Measurements from ENCODE around the gene PPAN. TPM values are rescaled to one million over a fixed set of nuclear protein-coding genes. Genes with fewer than 3 reads are reported as not detected.

PPAN gene
- polyA plus RNA-seq, 3 donors = 24.7 to 38.9 (median 34.5) TPM

DNA sequence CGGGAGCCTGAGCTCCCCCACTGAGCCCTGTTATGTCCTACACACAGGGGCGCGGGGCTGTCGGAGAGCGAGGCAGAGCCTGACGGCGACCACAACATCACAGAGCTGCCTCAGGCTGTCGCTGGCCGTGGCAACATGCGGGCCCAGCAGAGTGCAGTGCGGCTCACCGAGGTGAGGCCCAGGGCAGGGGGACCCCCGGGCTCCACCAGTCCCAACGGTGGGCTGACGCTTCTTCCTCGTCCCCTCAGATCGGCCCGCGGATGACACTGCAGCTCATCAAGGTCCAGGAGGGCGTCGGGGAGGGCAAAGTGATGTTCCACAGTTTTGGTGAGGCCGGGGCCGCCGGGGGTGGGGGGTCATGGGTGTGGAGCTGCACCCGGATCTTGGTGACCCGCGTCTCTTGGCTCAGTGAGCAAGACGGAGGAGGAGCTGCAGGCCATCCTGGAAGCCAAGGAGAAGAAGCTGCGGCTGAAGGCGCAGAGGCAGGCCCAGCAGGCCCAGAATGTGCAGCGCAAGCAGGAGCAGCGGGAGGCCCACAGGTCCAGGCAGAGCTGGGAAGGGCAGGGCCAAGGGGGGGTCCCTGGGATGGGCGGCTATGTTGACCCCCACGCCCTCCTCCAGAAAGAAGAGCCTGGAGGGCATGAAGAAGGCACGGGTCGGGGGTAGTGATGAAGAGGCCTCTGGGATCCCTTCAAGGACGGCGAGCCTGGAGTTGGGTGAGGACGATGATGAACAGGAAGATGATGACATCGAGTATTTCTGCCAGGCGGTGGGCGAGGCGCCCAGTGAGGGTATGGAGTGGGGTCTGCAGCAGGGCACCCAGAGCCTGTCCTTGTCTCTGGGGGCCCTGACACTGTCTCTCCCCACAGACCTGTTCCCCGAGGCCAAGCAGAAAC is 4.2 kb downstream of the PPAN start:
- DNase-seq (ENCODE audit: extremely low read depth in 1 of 11, low read depth in 9 of 11, low spot score in 4 of 11) = no peak

DNA sequence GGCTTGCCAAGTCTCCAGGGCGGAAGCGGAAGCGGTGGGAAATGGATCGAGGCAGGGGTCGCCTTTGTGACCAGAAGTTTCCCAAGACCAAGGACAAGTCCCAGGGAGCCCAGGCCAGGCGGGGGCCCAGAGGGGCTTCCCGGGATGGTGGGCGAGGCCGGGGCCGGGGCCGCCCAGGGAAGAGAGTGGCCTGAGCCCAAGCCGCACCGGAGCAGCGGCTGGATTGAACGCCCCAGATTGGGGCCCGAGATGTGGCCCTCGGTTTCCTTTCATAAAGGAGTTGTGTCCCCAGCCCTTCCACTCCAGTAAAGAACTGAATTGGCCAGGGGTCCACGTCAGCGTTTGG is 4.8 kb downstream of the PPAN start:
- DNase-seq (ENCODE audit: extremely low read depth in 1 of 11, low read depth in 9 of 11, low spot score in 4 of 11) = no peak

DNA sequence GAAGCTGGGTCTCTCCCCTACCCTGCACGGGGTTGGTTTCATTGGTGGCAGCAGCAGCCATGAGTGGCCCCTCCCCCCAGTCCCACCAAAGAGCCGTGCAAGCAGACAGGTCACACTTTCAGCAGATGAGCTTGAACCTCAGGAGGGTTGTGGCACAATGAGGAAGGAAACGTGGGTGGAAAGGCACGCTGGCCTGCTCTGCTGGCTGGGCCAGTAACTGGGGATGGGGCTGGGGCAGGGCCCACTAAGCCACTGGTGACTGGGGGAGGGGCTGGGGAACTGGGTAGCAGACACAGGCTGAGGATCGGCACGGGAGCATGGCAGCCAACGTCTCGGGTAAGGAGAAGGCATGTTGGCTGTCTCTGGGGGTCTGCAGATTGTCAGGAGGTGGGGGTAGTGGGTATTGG is 5.2 kb downstream of the PPAN start, which contains the start of gene P2RY11:
TSS of gene P2RY11 (plus strand) at position 289 of the 407 bp plus-strand sequence. CDS start at position 318, 29 bp downstream.
- no peak for DNase-seq (ENCODE audit: extremely low read depth in 1 of 11, low read depth in 9 of 11, low spot score in 4 of 11)

DNA sequence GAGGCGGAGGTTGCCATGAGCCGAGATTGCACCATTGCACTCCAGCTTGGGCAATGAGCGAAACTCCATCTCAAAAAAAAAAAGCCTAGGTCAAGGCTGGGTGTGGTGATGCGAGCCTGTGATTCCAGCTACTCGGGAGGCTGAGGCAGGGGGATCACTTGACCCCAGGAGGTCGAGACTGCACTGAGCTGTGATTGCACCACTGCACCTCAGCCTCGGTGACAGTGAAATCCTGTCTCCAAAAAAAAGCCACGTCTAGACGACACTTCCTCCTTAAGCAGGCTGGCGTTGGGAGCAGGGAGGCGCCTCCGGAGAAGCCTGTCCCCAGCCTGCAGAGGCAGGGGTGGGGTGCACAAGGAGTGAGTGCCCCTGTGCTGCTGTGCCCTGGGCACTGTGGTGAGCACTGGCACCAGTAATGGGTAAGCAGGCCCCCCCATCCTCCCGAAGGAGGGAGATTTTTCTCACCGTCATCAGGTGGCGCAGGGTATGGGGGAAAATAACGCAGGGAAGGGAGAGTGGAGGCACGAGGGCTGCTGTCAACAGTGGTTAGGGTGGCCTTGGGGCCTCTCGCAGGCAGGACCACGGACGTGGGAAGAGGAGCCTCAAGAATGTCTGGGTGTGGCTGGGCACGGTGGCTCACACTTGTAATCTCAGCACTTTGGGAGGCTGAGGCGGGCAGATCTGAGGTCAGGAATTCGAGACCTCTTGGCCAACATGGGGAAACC is 6.0 kb downstream of the PPAN start:
- no peak for DNase-seq (ENCODE audit: extremely low read depth in 1 of 11, low read depth in 9 of 11, low spot score in 4 of 11)

DNA sequence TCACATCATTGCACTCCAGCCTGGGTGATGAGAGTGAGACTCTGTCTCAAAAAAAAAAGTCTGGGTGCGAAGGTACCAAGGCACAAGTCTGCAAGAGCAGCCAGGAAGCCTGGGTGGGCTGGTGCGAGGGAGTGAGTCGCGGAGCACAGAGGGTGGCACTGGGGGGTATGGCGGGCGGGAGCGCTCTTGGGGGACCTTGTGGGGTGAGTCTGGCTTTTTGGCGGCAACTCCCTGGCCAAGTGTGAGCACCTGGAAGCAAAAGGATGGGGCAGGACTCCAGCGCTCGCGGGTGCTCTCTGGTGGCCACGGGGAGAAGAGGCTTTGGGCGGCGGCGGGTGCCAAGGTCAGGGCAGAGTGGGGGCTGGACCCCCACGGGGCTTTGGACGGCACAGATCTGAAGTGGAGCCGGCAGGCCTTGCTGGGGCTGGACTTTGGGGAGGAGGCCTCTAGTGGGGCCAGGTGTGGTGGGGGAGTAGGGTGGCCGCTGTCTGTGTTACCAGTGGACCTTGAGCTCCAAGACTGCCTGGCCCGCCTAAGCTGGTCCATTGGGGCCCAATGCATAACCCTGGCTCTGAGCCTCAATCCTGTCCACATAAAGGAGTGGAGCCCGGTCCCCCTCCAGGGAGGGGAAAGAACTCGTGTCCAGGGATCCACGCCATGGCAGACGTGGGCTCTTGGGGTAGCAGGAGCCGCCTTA is 6.9 kb downstream of the PPAN start:
- no peak for DNase-seq (ENCODE audit: extremely low read depth in 1 of 11, low read depth in 9 of 11, low spot score in 4 of 11)

DNA sequence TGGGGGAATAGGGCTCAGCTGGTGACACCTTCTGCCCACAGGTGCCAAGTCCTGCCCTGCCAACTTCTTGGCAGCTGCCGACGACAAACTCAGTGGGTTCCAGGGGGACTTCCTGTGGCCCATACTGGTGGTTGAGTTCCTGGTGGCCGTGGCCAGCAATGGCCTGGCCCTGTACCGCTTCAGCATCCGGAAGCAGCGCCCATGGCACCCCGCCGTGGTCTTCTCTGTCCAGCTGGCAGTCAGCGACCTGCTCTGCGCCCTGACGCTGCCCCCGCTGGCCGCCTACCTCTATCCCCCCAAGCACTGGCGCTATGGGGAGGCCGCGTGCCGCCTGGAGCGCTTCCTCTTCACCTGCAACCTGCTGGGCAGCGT is 7.4 kb downstream of the PPAN start:
- DNase-seq (ENCODE audit: extremely low read depth in 1 of 11, low read depth in 9 of 11, low spot score in 4 of 11) = no peak

DNA sequence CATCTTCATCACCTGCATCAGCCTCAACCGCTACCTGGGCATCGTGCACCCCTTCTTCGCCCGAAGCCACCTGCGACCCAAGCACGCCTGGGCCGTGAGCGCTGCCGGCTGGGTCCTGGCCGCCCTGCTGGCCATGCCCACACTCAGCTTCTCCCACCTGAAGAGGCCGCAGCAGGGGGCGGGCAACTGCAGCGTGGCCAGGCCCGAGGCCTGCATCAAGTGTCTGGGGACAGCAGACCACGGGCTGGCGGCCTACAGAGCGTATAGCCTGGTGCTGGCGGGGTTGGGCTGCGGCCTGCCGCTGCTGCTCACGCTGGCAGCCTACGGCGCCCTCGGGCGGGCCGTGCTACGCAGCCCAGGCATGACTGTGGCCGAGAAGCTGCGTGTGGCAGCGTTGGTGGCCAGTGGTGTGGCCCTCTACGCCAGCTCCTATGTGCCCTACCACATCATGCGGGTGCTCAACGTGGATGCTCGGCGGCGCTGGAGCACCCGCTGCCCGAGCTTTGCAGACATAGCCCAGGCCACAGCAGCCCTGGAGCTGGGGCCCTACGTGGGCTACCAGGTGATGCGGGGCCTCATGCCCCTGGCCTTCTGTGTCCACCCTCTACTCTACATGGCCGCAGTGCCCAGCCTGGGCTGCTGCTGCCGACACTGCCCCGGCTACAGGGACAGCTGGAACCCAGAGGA is 7.9 kb downstream of the PPAN start:
- DNase-seq (ENCODE audit: extremely low read depth in 1 of 11, low read depth in 9 of 11, low spot score in 4 of 11) = no peak

DNA sequence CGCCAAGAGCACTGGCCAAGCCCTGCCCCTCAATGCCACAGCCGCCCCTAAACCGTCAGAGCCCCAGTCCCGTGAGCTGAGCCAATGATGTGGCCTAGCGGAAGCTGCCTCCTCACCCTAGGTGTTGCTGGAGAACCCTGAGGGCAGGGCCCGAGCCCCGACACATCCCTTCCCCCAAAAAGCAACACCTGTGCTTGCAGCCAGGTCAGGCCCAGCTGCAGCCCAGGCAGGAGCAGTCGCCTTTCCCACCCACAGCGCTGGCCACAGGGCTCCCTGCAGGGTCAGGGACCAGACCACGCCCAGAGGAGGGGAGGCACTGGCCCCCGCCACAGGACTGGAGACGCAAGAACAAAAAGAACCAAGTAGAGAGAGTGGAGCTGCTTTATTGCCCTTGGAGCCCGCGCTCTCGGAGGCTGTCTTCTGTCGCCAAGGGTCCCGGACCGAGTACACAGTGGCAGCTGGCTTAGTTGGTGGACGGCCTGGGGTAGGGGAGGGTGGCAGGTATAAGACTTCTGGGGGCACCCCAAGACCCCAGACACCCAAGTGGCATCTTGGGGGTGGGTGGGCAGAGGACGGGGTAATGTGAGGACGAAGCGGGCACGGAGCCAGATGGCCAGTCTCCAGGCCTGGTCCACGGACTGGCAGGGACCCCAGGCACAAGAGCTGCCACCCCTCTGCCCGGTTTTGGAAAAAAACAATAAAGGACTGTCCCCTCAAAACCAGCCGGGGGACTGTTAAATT is 8.7 kb downstream of the PPAN start:
- DNase-seq (ENCODE audit: extremely low read depth in 1 of 11, low read depth in 9 of 11, low spot score in 4 of 11) = no peak

DNA sequence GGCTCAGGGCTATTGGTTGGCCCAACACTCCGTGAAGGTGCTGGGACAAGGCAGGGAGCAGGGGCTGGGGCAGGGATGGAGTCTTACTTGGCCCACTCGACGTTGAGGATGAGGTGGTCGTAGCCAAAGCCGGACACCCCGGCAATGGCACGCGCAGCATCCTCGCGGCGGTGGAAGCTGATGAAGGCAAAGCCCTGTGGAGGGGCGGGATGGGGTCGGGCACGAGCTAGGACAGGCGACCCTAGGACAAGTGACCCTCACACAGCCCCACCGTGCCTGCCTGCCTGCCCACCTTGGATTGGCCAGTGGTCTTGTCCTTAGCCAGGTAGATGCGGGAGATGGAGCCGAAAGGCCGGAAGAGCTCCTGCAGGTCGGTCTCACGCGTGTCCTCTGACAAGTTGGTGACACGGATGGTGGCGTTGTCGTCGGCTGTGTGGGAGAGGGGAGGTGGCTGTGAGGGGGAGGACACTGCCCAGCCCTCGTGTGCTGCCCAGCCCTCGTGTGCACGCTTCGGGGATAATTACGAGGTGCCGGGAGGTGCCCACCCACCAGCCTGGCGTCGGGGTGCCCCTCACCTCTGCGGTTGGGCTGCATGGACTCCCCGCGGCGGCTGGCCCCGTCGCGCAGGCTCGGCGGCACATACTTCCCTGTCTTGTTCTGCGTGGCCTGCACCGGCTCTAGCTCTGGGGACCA is 9.4 kb downstream of the PPAN start:
- DNase-seq (ENCODE audit: extremely low read depth in 1 of 11, low read depth in 9 of 11, low spot score in 4 of 11) = no peak

DNA sequence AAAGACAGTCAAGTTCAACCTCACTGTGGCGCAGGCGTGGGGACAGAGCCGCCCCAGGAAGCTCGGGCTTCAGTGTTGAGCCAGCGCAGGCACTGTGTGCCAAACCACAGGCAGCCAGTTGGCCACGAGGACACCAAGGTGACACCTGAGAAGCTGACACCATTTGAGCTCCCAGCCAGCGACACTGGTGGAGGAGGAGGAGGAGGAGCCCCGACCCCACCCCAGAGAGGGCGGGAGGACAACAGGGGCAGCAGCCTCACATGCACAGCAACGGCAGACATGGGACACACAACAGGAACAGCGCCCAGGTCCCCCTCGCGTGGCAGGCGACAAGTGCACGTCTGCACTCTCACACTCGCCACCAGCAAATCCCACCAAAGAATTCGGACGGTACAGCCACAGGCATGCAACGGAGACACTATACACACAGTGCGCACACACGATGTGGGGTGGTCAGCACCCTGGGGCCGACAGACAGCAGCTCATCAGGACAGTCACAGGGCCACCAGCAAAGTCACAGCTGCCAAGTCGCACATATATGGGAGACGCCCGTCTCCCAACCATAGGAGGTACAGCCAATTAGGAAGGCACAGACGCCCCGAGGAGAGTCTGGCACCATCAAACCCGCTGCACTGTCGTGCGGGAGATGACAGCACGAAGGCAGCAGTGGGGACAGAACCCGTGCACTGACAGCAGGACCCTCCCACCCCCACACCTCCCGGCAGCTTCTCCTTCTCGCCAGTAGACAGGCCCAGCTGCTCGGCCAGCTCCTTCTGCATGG is 10.1 kb downstream of the PPAN start:
- DNase-seq (ENCODE audit: extremely low read depth in 1 of 11, low read depth in 9 of 11, low spot score in 4 of 11) = no peak

DNA sequence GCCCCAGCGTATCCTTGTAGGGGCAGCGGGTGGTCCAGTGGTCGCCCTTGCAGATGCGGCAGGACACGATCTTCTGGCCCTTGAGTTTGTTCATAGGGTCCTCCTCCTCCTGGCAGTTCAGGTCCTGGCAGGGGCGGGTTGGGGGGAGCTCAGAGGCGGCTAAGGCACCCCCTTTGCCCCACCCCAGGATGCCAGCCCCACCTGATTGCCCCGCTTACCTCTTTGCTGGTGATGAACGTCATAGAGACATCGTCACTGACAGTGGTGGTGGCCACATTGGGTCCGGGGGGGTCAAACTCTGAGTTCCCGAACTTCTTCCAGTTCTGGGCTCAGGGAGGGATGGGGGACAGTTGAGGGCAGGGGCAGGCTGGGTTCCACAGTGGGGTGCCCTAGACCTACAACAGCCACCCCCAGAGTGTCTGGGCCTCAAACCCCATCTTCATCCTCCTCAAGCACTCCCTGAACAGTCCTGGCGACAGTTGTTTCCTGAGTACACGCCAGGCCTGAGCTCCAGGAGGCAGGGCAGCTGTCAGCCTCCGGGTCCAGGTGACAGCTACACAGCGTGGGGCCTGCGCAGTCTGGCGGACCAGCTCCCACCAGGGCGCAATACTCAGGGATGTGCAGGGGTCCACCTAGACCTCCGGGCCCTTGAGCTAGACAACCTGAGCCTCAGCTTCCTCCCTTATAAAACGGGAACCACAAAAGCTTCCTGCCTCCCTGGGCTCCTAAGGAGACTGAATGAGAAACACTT is 10.9 kb downstream of the PPAN start:
- no peak for DNase-seq (ENCODE audit: extremely low read depth in 1 of 11, low read depth in 9 of 11, low spot score in 4 of 11)

DNA sequence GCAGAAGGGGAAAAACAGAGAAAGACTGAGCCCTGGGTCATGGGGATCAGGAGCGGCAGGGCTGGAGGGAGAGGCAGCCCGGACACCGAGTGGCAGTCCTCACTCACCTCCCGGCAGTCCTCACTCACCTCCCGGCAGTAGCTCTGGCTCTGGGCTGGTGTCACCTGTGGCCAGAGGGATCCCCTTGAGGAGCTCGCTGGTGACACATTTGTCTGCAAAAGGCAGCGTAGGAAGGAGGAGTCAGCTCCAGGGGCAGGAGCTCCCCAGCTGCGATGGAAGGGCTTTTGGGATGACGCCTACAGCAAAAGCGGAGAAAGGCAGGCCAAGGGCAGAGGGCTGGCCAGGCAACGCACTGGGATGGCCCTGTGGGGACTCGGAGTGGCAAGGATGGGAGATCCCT is 12.8 kb downstream of the PPAN start:
- DNase-seq (ENCODE audit: extremely low read depth in 1 of 11, low read depth in 9 of 11, low spot score in 4 of 11) = no peak

DNA sequence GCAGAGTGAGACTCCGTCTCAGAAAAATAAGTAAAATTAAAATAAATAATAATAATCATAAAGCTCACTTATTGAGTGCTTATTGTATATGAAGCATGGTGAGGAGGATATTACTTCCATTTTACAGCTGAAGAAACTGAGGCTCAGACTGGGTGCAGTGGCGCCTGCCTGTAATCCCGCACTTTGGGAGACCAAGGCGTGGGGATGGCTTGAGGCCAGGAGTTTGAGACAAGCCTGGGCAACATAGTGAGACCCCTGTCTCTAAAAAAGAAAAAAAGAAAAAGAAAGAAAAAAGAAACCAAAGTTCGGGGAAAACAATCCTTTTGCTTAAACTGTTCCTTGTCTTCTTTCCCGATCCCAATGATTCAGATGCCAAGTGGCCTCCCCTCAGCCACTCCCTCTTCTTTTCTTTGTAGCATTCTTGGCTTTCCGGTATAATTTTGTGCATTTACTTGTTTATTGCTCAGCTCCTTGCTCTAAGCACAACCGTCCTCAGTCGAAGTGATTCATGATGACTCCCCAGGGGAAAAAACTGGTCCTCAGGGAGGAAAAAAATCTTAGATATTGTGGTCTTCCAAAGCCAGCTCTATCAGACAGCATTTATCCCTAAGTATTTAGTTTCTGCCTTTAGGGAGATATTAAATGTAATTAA is 14.5 kb downstream of the PPAN start:
- DNase-seq (ENCODE audit: extremely low read depth in 1 of 11, low read depth in 9 of 11, low spot score in 4 of 11) = no peak

DNA sequence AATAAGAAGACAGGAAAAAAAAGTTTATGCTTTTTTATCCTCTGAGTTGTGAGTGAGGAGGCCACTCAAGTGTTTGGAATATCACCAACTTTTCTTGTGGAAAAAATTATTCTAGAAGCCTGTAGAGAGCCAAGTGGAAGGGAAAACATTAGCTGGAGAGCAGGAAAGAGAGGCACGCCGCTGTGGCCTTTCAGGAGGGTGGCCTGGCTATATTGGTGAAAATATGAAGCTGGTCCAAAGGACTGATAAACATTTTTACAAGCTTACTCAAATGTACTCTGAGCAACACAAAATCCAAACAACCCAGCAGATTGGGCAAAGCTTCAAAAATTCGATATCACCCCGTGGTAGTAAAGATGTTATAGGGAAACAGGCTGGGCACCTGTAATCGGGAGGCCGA is 15.9 kb downstream of the PPAN start:
- DNase-seq (ENCODE audit: extremely low read depth in 1 of 11, low read depth in 9 of 11, low spot score in 4 of 11) = no peak

DNA sequence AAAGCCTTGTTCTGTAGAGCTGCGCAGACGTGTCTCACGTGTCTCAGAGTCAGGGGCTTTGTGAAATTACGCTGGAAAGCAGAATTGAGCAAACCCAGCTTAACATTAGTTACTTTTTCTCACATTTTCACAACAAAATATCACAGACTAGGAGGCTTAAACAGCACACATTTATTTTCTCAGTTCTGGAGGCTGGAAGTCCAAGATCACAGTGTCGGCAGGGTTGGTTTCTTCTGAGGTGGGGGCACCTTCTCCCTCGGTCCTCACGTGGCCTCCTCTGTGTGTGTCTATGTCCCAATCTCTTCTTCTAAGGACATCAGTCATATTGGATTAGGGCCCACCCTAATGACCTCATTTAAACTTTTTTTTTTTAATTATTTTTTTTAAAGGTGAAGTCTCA is 18.3 kb downstream of the PPAN start:
- DNase-seq (ENCODE audit: extremely low read depth in 1 of 11, low read depth in 9 of 11, low spot score in 4 of 11) = no peak

DNA sequence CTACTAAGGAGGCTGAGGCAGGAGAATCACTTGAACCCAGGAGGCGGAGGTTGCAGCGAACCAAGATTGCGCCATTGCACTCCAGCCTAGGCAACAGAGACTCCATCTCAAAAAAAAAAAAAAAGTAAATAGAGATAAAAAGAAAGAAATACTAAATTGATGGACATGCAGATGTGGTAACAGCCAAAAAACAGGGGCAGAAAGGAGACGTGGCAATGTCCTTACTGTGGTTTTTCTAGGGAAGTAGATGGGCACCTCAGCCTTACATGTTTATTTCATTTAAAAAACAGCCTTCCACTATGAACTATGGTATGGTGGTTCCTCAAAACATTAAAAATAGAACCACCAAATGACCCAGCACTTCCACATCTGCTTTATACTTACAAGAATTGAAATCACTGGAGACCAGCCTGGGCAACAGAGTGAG is 20.1 kb downstream of the PPAN start:
- DNase-seq (ENCODE audit: extremely low read depth in 1 of 11, low read depth in 9 of 11, low spot score in 4 of 11) = no peak

Measured in renal cortex interstitium (tissue), 11 donors.